ENCODE measurements around the gene CSNK1G2.
"Not testable (repeated sequence)": the region's sequence is repeated elsewhere in the genome, so short reads cannot be mapped to it uniquely, and the experiment has no call there.

Gene CSNK1G2

GRCh38 chr19:1969176-1970002, 28.4 kb downstream of the CSNK1G2 start:
- DNase-seq: no peak

GRCh38 chr19:1970003-1970805, 29.2 kb downstream of the CSNK1G2 start:
- no peak for DNase-seq

DNA sequence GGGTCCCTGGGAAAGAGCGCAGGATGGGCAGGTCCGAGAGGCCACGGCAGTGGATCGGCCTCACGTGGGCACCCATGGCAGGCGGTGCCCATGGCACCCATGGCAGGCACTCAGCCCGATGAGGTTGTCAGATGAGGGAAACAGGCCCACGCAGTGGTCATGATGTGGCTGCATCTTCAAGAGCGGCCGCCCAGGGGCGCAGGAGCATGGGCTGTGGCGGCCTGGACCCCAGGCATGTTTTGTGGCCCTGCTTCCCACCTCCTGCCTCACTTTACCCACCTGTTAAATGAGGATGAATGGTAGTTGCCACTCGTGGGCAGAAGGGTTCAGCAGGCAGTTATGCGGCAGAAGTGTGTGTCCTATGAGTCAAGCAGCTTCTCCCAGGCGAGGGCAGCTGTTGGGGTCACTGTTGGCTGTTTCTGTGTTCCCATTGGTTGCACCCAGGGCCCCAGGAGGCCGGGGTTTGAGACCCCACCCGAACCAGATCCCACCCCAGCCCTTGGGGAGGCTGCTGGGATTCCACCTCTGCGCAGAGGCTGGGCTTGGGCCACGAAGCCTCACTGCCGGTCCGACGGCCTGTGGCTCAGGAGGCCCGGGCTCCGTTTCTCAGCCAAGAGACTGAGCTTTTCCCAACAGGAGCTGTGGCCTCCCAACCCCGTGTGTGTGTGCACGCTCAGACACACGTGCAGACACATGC, 30.0 kb downstream of the CSNK1G2 start:
- no peak for DNase-seq

DNA sequence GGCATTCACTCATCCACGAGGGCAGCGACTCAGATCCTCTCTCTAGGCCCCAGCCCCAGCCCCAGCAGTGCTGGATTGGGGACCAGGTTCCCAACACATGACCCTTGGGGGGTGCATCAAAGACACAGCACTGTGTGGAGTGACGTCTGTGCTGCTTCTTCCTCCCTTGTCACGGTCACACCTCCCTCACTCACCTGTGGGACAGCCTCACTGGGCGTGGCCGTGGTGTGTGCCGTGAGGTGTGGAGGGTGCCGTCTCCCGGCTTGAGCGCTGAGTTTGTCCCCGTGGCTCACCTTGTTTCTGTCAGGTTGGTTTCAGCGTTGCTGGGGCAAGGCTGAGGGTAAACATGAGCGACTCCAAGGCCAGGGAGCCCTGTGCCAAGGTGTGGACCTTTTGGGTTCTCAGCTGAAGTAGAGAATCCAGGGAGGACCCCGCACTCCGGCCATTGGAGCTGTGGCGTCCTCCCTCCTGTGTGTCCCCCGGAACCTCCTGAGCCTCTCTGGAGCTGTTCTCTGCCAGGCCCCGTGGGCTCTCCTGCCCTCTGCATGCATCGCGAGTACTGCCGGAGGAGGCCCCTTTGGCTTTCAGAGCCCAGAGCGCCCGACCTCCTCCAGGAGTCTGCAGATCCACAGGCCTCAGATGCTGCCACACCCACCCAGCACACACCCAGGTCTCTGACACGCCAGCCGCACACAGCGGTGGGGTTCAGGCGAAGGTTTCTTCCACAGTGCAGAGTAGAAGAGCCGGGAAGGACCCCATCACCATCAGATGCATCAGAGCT, 33.6 kb downstream of the CSNK1G2 start:
- no peak for DNase-seq

- no peak for DNase-seq
These were observed 34.1 kb downstream of the CSNK1G2 start for GRCh38 chr19:1975162-1975480.

DNA sequence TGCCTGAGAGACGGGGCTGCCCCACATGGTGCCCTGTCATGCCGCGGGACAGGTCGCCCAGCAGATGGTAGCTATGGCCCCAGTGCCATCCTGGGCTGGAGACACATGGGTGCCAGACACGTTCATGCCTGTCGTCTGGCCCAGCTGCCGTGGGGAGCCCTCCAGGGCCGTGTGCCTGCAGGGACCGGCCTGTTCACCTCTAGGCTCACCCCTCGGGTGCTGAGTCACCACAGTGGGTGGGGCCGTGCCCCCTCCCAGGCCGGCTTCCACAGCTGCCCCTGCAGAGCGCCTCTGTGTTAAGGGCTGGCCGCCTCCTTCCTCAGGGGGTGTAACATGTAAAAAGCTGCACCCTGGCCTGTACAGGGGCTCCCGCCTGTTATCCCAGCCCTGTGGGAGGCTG, 36.1 kb downstream of the CSNK1G2 start:
- no peak for DNase-seq

- no peak for DNase-seq
These were observed 37.4 kb downstream of the CSNK1G2 start for GRCh38 chr19:1978346-1978894.

GRCh38 chr19:1979017-1979416, 38.0 kb downstream of the CSNK1G2 start:
- DNase-seq: no peak

DNA sequence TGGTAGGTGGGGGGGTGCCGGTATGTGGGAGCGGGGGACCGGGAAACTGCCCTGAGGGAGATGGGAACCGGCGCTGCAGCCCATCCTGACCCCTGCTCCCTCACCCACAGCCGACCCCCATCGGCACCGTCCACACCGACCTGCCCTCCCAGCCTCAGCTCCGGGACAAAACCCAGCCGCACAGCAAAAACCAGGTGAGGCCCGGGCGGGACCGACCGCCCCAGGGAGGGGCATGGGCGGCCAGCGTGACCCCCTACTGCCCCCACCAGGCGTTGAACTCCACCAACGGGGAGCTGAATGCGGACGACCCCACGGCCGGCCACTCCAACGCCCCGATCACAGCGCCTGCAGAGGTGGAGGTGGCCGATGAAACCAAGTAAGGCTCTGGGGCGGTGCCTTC, 38.7 kb downstream of the CSNK1G2 start:
- DNase-seq: no peak

GRCh38 chr19:1980091-1980808, 39.3 kb downstream of the CSNK1G2 start:
- no peak for DNase-seq

- no peak for DNase-seq
These were observed 39.8 kb downstream of the CSNK1G2 start for GRCh38 chr19:1980809-1981181.

GRCh38 chr19:1981253-1981652, 40.3 kb downstream of the CSNK1G2 start:
- no peak for DNase-seq

GRCh38 chr19:1984357-1984756, 43.4 kb downstream of the CSNK1G2 start:
- DNase-seq: no peak

DNA sequence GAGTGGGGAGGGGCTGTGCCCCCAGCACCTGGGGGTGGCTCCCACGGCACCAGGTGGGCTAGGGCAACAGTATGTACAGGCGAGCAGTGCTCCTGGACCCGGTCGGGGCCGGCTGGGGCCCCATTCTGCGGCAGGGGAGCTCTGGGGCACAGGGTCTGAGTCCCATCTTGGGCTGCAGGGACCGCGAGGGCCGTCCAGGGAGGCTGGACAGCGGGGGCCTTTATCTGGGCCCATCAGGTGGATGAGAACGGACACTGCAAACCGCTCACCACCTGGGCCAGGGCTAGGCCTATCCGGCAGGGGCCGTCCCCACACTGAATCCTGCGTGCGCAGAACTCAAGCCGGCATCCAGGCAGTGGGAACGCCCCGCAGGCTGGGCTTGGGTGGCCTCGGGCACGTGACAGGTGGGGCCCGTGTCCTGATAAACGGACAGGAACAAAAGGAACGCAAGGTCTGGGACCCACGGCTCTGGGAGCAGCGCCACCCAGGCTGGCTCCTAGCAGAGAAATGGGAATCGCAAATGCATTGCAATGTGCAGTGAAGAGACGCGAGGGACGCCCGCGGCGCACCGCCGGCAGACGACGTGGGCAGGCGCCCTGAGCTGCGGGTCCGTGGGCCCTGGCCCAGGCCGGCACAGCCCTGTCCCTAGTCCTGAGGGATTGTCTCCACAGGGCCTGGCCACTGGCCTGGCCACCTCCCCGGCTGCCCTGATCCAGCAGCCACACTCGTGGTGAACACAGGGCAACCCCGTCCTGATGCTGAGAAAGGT, 44.8 kb downstream of the CSNK1G2 start:
- no peak for DNase-seq

DNA sequence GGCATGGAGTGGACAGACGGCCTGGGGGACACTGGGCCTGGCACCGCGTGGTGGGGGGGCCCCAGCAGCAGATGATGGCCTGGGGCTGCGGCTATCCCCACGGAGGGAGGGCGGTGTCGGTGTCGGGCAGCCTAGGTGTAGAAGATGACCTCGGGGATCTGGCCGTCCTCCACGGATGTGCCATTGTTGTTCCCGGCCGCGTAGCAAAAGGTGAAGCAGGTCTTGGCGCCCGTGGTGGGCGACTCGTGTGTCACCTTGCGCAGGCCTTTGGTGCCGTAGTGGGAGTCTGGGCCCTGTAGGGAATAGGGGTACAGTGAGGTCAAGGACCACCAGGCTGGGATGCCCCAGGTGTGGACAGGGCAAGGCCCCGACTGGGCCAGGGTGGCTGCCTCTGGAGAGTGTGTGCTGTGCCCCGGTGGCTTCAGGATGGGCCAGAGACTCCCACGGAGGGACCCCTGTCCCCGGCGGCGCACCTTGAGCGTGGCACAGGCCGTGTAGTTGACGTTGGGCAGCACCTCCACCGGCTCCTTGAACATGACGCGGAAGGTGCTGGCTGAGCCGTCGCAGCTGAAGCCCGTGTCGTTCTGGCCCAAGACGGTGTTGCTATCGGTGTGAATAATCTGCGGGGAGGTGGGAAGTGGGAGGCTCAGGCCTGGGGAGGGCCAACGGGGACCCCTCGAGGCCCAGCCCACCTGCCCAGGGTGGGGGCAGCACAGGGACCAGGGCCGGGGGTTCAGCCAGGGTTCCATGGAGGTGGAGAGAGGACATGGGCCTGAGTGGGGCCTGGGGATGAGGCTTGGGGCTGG, 45.6 kb downstream of the CSNK1G2 start:
- DNase-seq: no peak

DNA sequence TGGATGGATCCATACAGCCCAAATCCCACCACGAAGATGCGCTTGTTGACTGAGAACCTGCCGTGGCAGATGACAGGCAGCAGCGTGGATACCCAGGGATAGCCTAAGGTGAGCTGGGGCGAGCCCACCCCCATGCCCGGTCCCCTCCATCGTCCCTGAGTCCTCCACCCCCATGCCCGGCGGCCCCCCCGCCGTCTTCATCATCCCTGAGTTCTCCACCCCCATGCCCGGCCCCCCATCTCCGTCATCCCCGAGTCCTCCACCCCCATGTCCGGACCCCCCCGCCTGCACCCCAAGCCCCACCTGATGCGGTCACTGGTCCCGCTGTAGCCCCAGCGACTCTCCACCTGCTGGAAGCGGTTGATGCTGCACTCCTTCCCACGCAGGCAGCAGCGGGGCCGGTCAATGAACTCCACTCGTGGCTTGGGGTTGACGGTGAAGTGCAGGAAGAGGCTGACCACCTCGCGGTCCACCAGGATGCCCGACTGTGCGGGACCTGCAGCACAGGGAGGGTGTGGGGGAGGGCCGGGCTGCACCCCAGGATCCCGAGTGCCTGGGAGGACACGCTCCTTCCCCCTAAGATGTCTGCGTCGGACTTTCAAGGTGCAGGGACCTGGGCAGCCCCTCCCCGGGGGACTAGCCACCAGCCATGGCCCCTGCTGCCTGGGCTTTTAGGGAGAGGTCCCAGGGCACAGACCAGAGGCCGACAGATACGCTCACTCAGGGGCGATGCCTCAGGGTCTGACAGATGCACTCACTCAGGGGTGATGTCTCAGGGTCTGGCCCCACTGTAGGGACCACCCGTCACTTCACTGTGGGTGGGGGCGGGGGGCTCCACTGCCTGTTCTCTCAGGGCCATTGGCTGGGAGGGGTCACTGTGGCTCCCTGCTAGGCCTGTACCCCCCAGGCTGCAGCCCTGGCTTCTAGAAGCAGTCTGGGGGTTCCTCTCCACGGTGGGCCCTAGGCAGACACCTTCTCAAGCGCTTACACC, 46.5 kb downstream of the CSNK1G2 start:
- no peak for DNase-seq

DNA sequence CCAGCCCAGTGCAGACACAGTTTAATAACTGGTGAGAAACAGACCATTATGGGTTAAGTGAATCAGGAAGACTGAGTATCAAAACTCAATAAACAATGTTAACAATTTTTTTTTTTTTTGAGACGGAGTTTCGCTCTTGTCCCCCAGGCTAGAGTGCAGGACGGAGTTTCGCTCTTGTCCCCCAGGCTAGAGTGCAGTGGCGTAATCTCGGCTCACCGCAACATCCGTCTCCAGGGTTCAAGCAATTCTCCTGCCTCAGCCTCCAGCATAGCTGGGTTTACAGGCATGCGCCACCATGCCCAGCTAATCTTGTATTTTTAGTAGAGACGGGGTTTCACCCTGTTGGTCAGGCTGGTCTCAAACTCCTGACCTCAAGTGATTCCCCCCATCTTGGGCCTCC, 47.5 kb downstream of the CSNK1G2 start:
- DNase-seq: not testable (repeated sequence)

DNA sequence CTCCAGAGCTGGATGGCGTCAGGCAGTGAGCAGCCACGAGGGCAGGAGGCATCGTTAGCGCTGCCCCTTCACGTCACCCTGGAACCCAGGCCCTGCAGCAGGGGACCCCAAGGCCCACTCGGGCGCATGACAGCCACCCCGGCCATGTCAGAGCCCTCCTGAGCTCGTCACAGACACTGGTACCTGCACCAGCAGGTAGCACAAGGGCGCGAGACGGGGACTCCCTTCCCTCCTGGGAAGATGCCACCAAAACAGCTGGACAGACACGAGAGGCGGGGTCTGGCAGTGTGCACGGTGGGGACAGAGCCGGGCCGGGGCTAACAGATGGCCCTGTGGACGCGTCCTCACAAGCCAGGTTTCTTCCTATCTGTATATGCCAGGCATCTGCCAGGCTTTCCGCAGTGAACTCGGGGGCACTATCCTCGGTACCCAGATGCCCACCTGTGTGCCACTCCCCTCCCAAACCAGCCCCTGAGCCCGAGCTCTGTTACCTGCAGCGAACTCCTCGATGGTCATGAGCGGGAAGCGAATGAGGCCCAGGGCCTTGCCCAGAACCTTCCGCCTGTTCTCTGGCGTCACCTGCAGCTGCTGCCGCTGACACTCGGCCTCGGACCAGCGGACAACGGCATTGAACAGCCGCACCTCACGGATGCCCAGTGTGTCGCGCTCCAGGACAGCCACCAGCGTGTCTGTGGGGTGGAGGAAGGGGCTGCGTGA, 48.7 kb downstream of the CSNK1G2 start:
- no peak for DNase-seq

Measured in stimulated activated naive CD4-positive, alpha-beta T cell treated with Interleukin-2 at 50 U/mL for 16 hours (primary cell).